ENCODE measurements around the gene HSPA12B. TPM values are rescaled to one million over a fixed set of nuclear protein-coding genes. Genes with fewer than 3 reads are reported as not detected.

The HSPA12B gene
- total and polyA plus RNA-seq, 9 of the 15 experiments (the other 6 are each of a cell fraction or from before 2014, with no cell fraction given): 0.03 to 0.07 TPM; not detected in 7

GRCh38 chr20:3785240-3786125, 53.0 kb downstream of the HSPA12B start (continued):
- TF ChIP-seq MGA (IDR thresholded peaks at IDR 0.05) (peak; percentile 19; the same call in 1 of the 2 replicates), TEAD1 (CRISPR knock-in tag; IDR thresholded peaks at IDR 0.05) (peak in 1 of 2 experiments; percentile 82; a peak in 2 of 4 replicates), HEY1 (CRISPR knock-in tag; IDR thresholded peaks at IDR 0.05; ENCODE audit: borderline replicate concordance) (no peak), MTA1 (IDR thresholded peaks at IDR 0.05; ENCODE audit: borderline replicate concordance) (no peak), FOXJ2 (tag; IDR thresholded peaks at IDR 0.05) (no peak), SAFB2 (IDR thresholded peaks at IDR 0.05; ENCODE audit: borderline replicate concordance, low read depth, low read length, severe bottlenecking) (no peak), RAD51 (IDR thresholded peaks at IDR 0.05; ENCODE audit: borderline replicate concordance, low read depth) (no peak), PURB (CRISPR knock-in tag; IDR thresholded peaks at IDR 0.05; ENCODE audit: low read depth) (no peak), ZNF592 (IDR thresholded peaks at IDR 0.05) (peak; percentile 52; the same call in 1 of the 2 replicates), RBM39 (optimal IDR thresholded peaks at IDR 0.05; ENCODE audit: low read depth, low read length) (no peak), ZNF699 (CRISPR knock-in tag; IDR thresholded peaks at IDR 0.05; ENCODE audit: insufficient replicate concordance) (no peak)

Data from K562 (cell line).